Activated naive CD4-positive, alpha-beta T cell treated with anti-CD3 and anti-CD28 coated beads, Interleukin-2, amount 50 U/mL, for 72 hours (primary cell): Measurements from ENCODE around the gene FGF21. TPM values are rescaled to one million over a fixed set of nuclear protein-coding genes. Genes with fewer than 3 reads are reported as not detected.
A peak's percentile ranks its signal among the peaks of the same experiment; 100 is the strongest.

Experiments used
- ATAC-seq, 2 donors: fragments of 150-1000 bp; cut with Tn5 transposase; 2 replicates each; pipeline ENCODE4 v1.10.0; 2021; ENCODE audit warnings: mild to moderate bottlenecking in 2 of 2, moderate library complexity in 2 of 2
- DNase-seq, 2 donors: peaks; one replicate each; pipeline ENCODE4 v3.0.0; 2021 to 2022; ENCODE audit warnings: low spot score in 2 of 2
- H3K27ac Mint-ChIP-seq, 2 donors: one replicate each; pipeline ENCODE4 v1.8.0; 2022; ENCODE audit warnings: mild to moderate bottlenecking in 2 of 2, mixed read lengths in 2 of 2
- H3K36me3 Mint-ChIP-seq, 2 donors: one replicate each; pipeline ENCODE4 v1.8.0; 2022; ENCODE audit warnings: mixed read lengths in 2 of 2
- H3K9me3 Mint-ChIP-seq, 2 donors: one replicate each; pipeline ENCODE4 v1.8.0; 2022; ENCODE audit warnings: mixed read lengths in 2 of 2
- total RNA-seq, 2 donors: library from RNA; stranded (reverse); gene quantifications; one replicate each; pipeline ENCODE4 v1.2.3, GENCODE V29; 2022

The FGF21 gene
- total RNA-seq, 2 donors from 2014 or later, result not detected

DNA sequence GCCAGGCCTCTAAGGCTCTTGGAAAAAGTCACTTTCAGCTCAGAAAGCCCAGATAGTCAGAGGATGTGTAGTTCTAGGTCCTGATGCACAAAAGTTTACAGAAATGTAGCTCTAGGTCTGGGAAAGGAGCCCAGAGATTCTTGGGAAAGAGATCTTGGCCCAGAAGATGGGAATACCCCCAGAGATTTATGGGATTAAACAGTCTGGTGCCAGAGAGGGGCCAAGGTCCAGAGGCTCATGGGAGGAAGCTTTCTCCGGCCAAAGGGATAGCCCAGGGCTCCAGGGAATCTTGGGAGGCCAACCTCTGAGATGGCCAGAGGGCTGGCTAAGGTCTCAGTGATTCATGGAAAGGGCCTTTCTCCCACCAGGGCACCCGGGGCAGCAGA, 40.4 kb downstream of the FGF21 start:
- Mint-ChIP-seq H3K27ac (peak overlapping the region; percentile 84 to 92), H3K9me3 (no peaks in the 10 kb centered on the region), H3K36me3 (no peaks in the 10 kb centered on the region)
- ATAC-seq (no peak), DNase-seq (no peak)

DNA sequence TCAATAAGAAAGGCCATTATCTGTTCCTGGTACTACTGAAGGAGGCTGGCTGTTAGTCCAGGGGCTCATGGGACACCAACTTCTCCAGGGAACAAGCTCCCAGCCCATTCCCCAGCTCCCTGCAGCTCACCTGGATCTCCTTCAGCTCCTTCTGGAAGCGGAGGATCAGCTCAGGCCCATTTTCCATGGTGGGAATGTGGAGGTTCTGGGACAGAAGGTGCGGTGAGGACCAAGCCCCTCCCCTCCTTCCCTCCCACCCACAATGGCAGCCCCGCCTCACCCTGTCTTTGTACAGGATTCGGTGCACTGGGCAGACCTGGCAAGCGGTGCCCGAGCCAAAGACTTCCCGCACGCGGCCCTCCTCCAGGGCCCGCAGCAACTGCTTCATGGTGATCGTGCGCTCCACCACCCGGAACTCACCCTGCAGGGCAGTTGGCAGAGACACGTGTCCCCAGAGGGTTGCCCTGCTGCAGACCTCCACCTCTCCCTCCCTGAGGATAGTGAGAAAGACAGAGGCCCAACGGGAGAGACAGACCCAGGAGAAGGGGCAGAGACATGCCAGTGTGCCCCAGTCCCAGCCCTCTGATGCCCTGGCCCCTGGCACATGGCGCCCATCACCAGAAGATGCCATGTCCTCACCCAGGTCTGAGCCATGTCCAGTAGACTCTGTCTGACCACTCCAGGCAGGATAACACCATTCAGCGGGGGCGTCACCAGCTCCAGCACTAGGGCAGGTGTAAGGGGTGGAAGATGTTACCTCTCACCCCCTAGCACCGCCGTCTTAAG, 41.2 kb downstream of the FGF21 start:
- no peaks in the 10 kb centered on the region for H3K36me3 Mint-ChIP-seq
- ATAC-seq (no peak), DNase-seq (no peak)
- no peaks in the 10 kb centered on the region for H3K9me3 Mint-ChIP-seq
- H3K27ac Mint-ChIP-seq, result no peak overlapping the region

DNA sequence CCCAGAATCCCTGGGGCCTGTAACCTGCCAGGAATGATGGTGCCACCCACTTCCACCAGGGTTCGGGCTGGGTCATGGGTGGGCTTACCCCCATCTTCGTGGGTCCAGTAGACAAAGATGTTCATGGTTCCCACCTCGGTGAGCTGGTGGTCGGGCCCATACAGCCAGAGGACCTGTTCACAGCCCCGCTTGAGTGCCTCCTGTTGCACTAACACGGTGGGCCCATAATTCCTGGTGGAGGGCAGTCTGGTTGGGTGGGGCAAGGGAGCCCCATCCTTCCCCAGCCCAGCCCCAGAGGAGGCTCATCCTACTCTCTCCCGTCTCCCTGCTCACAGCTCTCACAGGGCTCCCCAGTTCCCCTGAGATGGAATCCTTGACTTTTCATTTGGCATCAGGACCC, 41.8 kb downstream of the FGF21 start:
- ATAC-seq (no peak), DNase-seq (no peak)
- Mint-ChIP-seq H3K9me3 (no peaks in the 10 kb centered on the region), H3K36me3 (no peaks in the 10 kb centered on the region), H3K27ac (peak overlapping the region; percentile 70 to 88)

DNA sequence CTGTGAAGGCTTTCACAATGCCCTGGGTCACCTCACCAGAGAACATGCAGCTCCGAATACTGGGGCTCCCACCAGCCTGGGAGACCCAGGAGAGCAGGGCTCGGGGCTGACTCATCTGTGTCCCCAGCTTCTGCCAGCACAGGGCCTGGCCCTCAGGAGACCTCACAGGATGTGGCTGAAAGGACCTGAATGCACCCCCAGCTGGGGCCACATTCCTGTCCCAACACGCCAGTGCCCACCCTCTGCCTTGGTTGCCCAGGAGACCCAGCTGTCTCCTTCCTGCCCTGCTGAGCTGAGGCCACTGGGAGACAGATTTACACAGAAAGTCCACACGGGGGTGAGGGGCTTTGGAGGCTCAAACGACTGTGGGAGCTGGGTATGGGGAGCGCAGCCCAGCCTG, 43.6 kb downstream of the FGF21 start:
- Mint-ChIP-seq H3K9me3 (no peaks in the 10 kb centered on the region), H3K27ac (no peak overlapping the region), H3K36me3 (no peaks in the 10 kb centered on the region)
- no peak for DNase-seq
- ATAC-seq, result no peak

DNA sequence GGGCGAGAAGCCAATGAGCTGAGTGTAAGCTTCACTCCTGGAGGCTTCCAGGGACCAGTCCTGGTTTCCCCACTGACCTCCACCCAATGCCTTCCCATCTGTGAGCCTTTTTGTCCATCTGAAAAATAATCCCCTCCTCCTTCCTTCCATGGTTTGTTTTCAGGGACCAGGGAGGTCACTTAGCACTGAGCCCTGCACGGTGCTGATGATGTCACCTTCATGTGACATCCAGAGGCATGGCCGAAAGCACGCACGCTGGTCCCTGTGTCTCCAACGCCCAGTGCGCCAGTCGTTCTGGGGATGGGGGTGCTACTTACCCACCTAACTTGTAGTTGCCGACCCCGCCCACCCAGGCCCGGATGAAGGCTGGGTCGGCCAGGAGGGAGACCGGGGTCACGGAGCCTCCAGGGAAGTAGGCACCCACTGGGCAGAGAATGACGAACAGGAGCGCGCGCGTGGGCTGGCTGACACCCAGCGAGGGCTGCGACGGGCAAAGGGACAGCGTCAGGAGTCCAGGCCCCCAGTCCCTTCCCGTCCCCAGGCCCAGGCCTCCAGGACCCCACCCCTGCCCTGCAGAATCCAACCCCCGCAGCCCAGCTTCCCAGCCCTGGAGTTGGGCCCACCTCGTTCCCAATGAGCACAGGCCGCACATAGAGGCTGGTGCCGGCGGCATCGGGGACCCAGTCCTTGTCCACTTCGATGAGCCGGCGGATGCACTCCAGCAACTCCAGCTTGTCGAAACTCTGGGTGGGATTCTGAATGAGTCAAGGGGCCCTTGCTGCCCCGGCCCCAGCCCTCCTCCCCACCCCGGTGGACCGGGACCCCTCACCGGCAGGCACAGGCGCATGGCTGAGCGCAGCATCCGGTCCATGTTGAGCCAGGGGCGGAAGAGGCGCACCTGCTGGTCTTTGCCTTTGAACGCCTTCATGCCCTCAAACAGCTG, 44.3 kb downstream of the FGF21 start:
- ATAC-seq (no peak), DNase-seq (no peak)
- H3K9me3 Mint-ChIP-seq, result no peaks in the 10 kb centered on the region
- H3K36me3 Mint-ChIP-seq, result no peaks in the 10 kb centered on the region
- H3K27ac Mint-ChIP-seq, result no peak overlapping the region

DNA sequence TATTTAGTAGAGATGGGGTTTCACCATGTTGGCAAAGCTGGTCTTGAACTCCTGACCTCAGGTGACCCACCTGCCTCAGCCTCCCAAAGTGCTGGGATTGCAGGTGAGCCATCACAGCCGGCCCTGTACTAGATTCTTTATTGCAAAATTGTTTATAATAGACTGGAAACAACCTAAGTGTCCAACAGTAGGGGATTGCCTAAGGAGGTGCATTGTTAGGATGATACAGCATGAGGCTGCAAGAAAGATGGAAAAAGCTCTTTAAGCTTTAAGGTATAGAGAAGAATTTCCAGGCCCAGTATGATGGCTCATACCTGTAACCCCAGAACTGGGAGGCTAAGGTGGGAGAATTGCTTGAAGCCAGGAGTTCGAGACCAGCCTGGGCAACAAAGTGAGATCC, 47.3 kb downstream of the FGF21 start:
- ATAC-seq, result no peak
- no peaks in the 10 kb centered on the region for H3K9me3 Mint-ChIP-seq
- H3K36me3 Mint-ChIP-seq, result peaks cover 0 to 1% of the 10 kb centered on the region in 2 donors
- no peak for DNase-seq
- H3K27ac Mint-ChIP-seq, result no peak overlapping the region

DNA sequence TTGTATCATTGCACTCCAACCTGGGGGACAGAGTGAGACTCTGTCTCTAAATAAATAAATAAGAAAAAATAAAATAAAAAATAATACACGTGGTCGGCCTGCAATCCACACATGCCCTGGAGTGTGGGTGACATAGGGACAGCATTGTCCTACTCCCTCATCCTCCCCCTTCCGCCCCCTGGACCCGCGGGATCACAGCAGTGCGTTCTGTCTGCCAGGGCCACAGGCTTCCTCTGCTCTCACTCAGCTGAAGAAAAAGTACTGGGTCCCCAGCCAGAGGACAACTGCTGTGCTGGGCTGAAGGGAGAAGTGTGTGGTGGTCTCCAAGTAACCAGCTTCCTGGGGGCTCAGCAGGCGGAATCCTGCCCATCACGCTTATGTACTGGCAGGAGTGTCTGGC, 49.2 kb downstream of the FGF21 start:
- Mint-ChIP-seq H3K36me3 (peaks cover 0 to 4% of the 10 kb centered on the region in 2 donors), H3K27ac (no peak overlapping the region), H3K9me3 (no peaks in the 10 kb centered on the region)
- ATAC-seq (no peak), DNase-seq (no peak)

DNA sequence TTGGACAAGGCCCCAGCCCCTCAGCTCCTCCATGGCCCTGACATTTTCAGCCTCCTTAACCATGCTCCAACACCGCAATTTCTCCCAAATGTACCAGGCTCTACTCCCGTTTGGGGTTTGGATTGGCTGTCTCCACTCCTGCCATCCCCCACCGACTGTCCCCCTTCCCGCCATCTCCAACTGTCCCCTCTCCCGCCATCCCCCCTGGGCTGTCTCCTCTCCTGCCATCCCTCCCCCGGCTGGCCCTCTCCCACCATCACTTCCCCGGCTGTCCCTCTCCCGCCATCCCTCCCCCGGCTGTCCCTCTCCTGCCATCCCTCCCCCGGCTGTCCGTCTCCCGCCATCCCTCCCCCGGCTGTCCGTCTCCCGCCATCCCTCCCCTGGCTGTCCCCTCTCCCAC, 50.1 kb downstream of the FGF21 start:
- no peak for ATAC-seq
- no peaks in the 10 kb centered on the region for H3K9me3 Mint-ChIP-seq
- peak overlapping the region in 1 of 2 donors; percentile 21 for H3K27ac Mint-ChIP-seq
- H3K36me3 Mint-ChIP-seq, result peaks cover 0 to 4% of the 10 kb centered on the region in 2 donors
- DNase-seq, result no peak

DNA sequence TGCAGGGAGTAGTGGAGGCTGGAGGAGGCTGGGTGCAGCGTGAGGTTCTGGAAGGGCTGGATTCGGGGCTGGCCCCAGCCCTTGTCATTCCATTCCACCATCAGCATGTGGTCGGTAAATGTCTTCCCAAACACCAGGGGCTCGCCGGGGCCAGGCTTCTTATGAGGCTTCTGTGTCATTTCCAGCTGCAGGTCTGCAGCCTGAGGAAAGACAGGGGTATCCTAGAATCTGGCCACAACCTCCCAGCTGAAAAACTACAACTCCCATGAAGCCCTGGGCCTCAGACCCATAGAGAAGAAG, 51.1 kb downstream of the FGF21 start:
- H3K36me3 Mint-ChIP-seq, result peaks cover 0 to 4% of the 10 kb centered on the region in 2 donors
- no peak for ATAC-seq

DNA sequence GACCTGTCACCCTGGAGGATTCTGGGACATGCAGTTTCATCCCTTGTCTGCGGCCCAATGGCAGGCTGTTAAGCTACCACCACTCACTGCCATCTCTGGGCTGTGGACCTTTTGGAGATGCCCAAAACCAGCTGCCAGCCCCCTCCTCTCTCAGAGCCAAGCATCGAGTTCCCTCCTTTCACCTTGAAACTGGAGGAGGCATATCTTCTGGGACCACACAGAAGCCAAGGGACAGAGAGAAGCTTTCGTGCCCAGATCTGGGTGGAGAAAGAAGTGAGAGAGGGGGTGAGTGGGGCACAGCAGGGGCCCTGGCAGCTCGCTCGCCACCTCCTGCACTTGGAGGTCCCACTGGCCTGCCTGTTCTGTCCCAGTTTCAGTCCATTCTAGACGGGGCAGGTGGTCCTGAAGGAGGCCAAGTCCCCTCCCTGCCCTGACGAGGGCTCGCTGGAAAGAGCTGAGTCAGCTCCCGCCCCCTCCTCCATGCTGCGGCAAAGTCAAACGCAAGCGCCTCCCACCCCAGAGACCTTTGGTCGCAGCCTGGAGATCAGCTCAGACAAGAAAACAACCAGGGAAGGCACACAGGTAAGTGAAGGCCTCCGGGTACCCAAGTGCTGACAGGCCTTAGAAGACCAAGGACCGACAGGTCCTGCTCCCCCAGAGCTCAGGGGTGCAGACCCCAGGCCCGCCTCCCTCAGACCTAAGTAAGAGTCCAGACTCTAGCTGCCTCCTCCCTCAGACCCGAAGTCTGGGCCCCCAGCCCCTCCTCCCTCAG, 51.7 kb downstream of the FGF21 start:
- H3K9me3 Mint-ChIP-seq, result no peaks in the 10 kb centered on the region
- ATAC-seq, result peak in 1 of 2 donors; percentile 57
- peak overlapping the region in 1 of 2 donors; percentile 9 for H3K27ac Mint-ChIP-seq
- peaks cover 0 to 4% of the 10 kb centered on the region in 2 donors for H3K36me3 Mint-ChIP-seq
- peak in 1 of 2 donors; percentile 44 for DNase-seq

More for the DNA sequence above, 51.1 kb downstream of the FGF21 start:
- DNase-seq, result no peak
- no peaks in the 10 kb centered on the region for H3K9me3 Mint-ChIP-seq
- peak overlapping the region in 1 of 2 donors; percentile 9 for H3K27ac Mint-ChIP-seq

DNA sequence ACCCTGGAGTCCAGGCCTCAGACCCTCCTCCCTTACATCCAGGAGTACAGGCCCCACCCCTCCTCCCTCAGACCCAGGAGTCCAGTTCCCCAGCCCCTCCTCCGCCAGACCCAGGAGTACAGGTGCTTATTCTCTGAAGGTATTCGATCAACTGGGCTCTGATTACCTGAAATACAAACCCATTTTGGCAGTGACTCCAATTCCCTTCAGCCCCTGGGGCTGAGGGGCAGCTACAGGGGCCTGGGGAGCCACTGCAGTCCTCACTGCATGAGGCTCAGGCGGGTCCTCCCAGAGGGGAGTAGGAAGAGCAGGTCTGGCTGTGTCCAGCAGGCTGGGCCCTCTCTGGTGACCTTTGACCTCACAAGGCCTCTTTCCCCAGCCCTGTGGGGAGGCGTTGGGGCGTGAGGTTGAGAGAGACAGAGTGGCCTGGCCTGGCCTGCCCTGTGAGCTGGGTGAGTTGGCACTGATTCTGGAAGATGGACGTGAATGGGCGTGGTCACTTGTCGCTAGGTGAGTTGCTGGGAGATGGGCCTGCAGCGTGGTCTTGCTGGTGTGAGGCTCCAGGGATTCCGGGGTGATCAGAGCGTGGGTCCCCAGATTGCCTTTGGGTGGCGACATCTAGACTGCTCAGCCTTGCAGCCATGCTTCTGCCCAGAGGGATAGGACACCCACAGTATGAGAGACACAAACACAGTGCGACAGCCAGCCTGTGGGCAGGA, 52.4 kb downstream of the FGF21 start:
- Mint-ChIP-seq H3K27ac (no peak overlapping the region), H3K9me3 (no peaks in the 10 kb centered on the region), H3K36me3 (peaks cover 0 to 4% of the 10 kb centered on the region in 2 donors)

More for the DNA sequence above, 52.4 kb downstream of the FGF21 start:
- no peak for ATAC-seq
- DNase-seq, result no peak

Other genes with a start within 250 kb of the FGF21 start
- gene LMTK3, start 243.7 kb upstream of the FGF21 start, total RNA-seq, result 1 to 10 TPM; 2.9 to 9.5 TPM
- gene SULT2B1, start 203.4 kb upstream of the FGF21 start, total RNA-seq, result not detected
- not detected for gene SPACA4, start 148.8 kb upstream of the FGF21 start, total RNA-seq
- gene FAM83E, start 140.4 kb upstream of the FGF21 start, total RNA-seq, result 1 to 10 TPM; 5.5 to 9.1 TPM
- 1,000 to 10,000 TPM; 2,030 to 2,264 TPM for gene RPL18, start 136.3 kb upstream of the FGF21 start, total RNA-seq
- gene SPHK2, start 136.0 kb upstream of the FGF21 start, total RNA-seq, result 10 to 100 TPM; 25.7 to 40.4 TPM
- gene DBP, start 118.1 kb upstream of the FGF21 start, total RNA-seq, result 10 to 100 TPM; 10.5 to 16.9 TPM
- gene CA11, start 109.3 kb upstream of the FGF21 start, total RNA-seq, result 10 to 100 TPM in 1 of 2 donors, 1 to 10 TPM in 1; 7.9 to 10.9 TPM
- gene NTN5, start 82.5 kb upstream of the FGF21 start, total RNA-seq, result 1 to 10 TPM; 1.6 to 2.5 TPM
- not detected for gene FUT2, start 59.6 kb upstream of the FGF21 start, total RNA-seq
- 1 to 10 TPM; 1.1 to 1.4 TPM for gene MAMSTR, start 35.8 kb upstream of the FGF21 start, total RNA-seq
- gene RASIP1, start 14.9 kb upstream of the FGF21 start, total RNA-seq, result under 1 TPM; 0.19 to 0.66 TPM
- not detected for gene IZUMO1, start 8.6 kb upstream of the FGF21 start, total RNA-seq
- gene FUT1, start 2.9 kb upstream of the FGF21 start, total RNA-seq, result under 1 TPM in 1 of 2 donors, not detected in 1; 0.41 TPM
- gene BCAT2, start 55.5 kb downstream of the FGF21 start, total RNA-seq, result 10 to 100 TPM; 33.9 to 72.1 TPM
- gene HSD17B14, start 81.0 kb downstream of the FGF21 start, total RNA-seq, result 1 to 10 TPM; 1.3 to 1.7 TPM
- 10 to 100 TPM in 1 of 2 donors, 1 to 10 TPM in 1; 9.1 to 20.3 TPM for gene PLEKHA4, start 113.1 kb downstream of the FGF21 start, total RNA-seq
- gene PPP1R15A, start 116.9 kb downstream of the FGF21 start, total RNA-seq, result 100 to 1,000 TPM in 1 of 2 donors, 10 to 100 TPM in 1; 93.1 to 133 TPM
- 1 to 10 TPM in 1 of 2 donors, under 1 TPM in 1; 0.52 to 1.1 TPM for gene TULP2, start 143.2 kb downstream of the FGF21 start, total RNA-seq
- 100 to 1,000 TPM; 191 to 254 TPM for gene NUCB1, start 144.8 kb downstream of the FGF21 start, total RNA-seq
- 1 to 10 TPM; 2.2 to 7.4 TPM for gene DHDH, start 178.2 kb downstream of the FGF21 start, total RNA-seq
- gene BAX, start 199.4 kb downstream of the FGF21 start, total RNA-seq, result 100 to 1,000 TPM; 191 to 711 TPM
- gene FTL, start 209.8 kb downstream of the FGF21 start, total RNA-seq, result 1,000 to 10,000 TPM; 1,148 to 2,898 TPM
- 100 to 1,000 TPM in 1 of 2 donors, 10 to 100 TPM in 1; 44.8 to 104 TPM for gene GYS1, start 237.8 kb downstream of the FGF21 start, total RNA-seq
- gene RUVBL2, start 238.4 kb downstream of the FGF21 start, total RNA-seq, result 100 to 1,000 TPM; 135 to 160 TPM